Kidney (tissue), 14 donors: ENCODE measurements around the gene USP40. TPM values are rescaled to one million over a fixed set of nuclear protein-coding genes. Genes with fewer than 3 reads are reported as not detected.

Source experiments
- DNase-seq, 5 donors: peaks; one replicate each; pipeline ENCODE4 v3.0.0-alpha.2; 2013 to 2020
- FAIRE-seq: peaks from 2 replicates; lab custom pipeline; 2012; peaks lifted over from hg19 to GRCh38; lab: Jason Lieb, UNC
- H3K27ac ChIP-seq, 2 donors: one replicate each; pipeline ENCODE4 v1.7.0; 2013; ENCODE audit warnings: low read depth in 2 of 2, low read length in 2 of 2, inconsistent platforms in 1 of 2
- H3K27me3 ChIP-seq: one replicate; pipeline ENCODE4 v1.7.1; 2013; ENCODE audit warnings: low read length, inconsistent platforms; ENCODE audit not compliant: control insufficient read depth, insufficient read depth
- H3K36me3 ChIP-seq, 3 donors: one replicate each; pipeline versions ENCODE4 v1.7.0 to v1.7.1; 2013; ENCODE audit warnings: low read length in 3 of 3, control low read depth in 1 of 3, inconsistent platforms in 1 of 3; ENCODE audit not compliant: insufficient read depth in 3 of 3, control insufficient read depth in 2 of 3
- H3K4me1 ChIP-seq, 3 donors: one replicate each; pipeline versions ENCODE4 v1.7.0 to v1.7.1; 2013; ENCODE audit warnings: low read length in 3 of 3, inconsistent platforms in 1 of 3, low read depth in 1 of 3; ENCODE audit not compliant: control insufficient read depth in 2 of 3, insufficient read depth in 2 of 3
- H3K4me3 ChIP-seq, 3 donors: one replicate each; pipeline versions ENCODE4 v1.7.0 to v1.8.1; 2013; ENCODE audit warnings: low read length in 3 of 3, control low read depth in 1 of 3, inconsistent platforms in 1 of 3
- H3K9ac ChIP-seq, 3 donors: one replicate each; pipeline versions ENCODE4 v1.7.0 to v1.7.1; 2013; ENCODE audit warnings: low read length in 3 of 3, control low read depth in 1 of 3, inconsistent platforms in 1 of 3
- H3K9me3 ChIP-seq, 3 donors: one replicate each; pipeline versions ENCODE4 v1.7.0 to v1.7.1; 2013; ENCODE audit warnings: low read length in 3 of 3, control low read depth in 1 of 3, inconsistent platforms in 1 of 3; ENCODE audit not compliant: control insufficient read depth in 2 of 3, insufficient read depth in 1 of 3
- intact Hi-C: fragments of 100-400 bp; cut with DNase I; formaldehyde crosslinking; loops from one replicate; pipeline ENCODE4 v1.11.1; 2022
- polyA plus RNA-seq: library from polyadenylated mRNA; stranded (reverse); fragments of 350-450 nt; fragmentation: Illumina TruSeq; extraction: RNeasy Lipid Tissue Mini Kit (QIAGEN cat#74804); gene quantifications from one replicate; pipeline ENCODE4 v1.2.3, GENCODE V29; 2014; ENCODE audit warnings: low read depth, low replicate concordance; ENCODE audit not compliant: insufficient read depth
- total RNA-seq: library from RNA; stranded (reverse); fragmentation: NEBNext Ultra II Directional; extraction: Animal tissue kit (Norgen Biotek cat#: 25700); gene quantifications from one replicate; pipeline ENCODE4 v1.2.1, GENCODE V29; 2021
- TF ChIP-seq, protein P1 (sequence below): IDR thresholded peaks from 3 replicates; pipeline ENCODE4 v1.5.1; 2012; ENCODE audit warnings: mild to moderate bottlenecking, moderate library complexity, borderline replicate concordance; ENCODE audit not compliant: insufficient read depth; ENCODE audit errors: extremely low read depth
- donor health status: control.
- donor health status: control.
- donor health status: control.
- donor health status: control.
- donor health status: control.
- donor health status: DM: yes; HTN: yes; CAD: no.
- donor health status: Normal renal cell carcinoma (clear cell type).

The USP40 gene
- total and polyA plus RNA-seq, 2 donors from 2014 or later, result 28.5 to 51.6 TPM

- peak in 1 of 5 donors; percentile 19 for DNase-seq
- TF ChIP-seq, protein P1, sequence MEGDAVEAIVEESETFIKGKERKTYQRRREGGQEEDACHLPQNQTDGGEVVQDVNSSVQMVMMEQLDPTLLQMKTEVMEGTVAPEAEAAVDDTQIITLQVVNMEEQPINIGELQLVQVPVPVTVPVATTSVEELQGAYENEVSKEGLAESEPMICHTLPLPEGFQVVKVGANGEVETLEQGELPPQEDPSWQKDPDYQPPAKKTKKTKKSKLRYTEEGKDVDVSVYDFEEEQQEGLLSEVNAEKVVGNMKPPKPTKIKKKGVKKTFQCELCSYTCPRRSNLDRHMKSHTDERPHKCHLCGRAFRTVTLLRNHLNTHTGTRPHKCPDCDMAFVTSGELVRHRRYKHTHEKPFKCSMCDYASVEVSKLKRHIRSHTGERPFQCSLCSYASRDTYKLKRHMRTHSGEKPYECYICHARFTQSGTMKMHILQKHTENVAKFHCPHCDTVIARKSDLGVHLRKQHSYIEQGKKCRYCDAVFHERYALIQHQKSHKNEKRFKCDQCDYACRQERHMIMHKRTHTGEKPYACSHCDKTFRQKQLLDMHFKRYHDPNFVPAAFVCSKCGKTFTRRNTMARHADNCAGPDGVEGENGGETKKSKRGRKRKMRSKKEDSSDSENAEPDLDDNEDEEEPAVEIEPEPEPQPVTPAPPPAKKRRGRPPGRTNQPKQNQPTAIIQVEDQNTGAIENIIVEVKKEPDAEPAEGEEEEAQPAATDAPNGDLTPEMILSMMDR, result no peak
- no peak overlapping the region for H3K9ac ChIP-seq
Observed at GRCh38 chr2:233457356-233457755, 109.2 kb downstream of the USP40 start.

DNA sequence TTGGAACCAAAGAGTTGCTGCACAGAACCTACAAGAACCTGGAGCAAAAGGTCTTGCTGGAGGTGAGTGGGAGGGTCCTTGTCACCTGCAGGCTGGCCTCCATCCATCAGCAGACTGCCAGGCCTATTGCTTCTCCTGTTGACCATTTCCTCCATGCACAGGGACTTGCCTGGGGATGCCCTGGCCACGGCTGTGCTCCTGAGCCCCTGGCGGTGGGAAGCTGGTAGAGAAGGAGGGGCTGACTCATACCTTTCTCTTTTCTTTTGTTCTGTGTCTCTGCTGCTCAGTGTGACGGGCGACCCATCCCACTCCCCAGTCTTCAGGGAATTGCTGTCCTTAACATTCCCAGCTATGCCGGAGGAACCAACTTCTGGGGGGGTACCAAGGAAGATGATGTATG is 109.6 kb downstream of the USP40 start:
- Histone ChIP-seq H3K9me3 (no peaks in the 10 kb centered on the region), H3K36me3 (peaks cover 2 to 19% (median 16%) of the 10 kb centered on the region in 3 donors), H3K4me3 (no peak overlapping the region), H3K4me1 (no peaks in the 10 kb centered on the region), H3K27ac (no peak overlapping the region), H3K27me3 (no peaks in the 10 kb centered on the region), H3K9ac (no peak overlapping the region)
- FAIRE-seq, result no peak
- TF ChIP-seq, protein P1, result no peak
- intact Hi-C loops, result no loop called here
- peak in 1 of 5 donors; percentile 31 for DNase-seq

More at GRCh38 chr2:233457356-233457755, 109.2 kb downstream of the USP40 start:
- H3K4me1 ChIP-seq, result no peaks in the 10 kb centered on the region
- no peak overlapping the region for H3K4me3 ChIP-seq
- no peaks in the 10 kb centered on the region for H3K9me3 ChIP-seq
- peaks cover 0 to 15% (median 14%) of the 10 kb centered on the region in 3 donors for H3K36me3 ChIP-seq
- no peak for FAIRE-seq
- intact Hi-C loops, result no loop called here
- H3K27ac ChIP-seq, result no peak overlapping the region
- no peaks in the 10 kb centered on the region for H3K27me3 ChIP-seq

DNA sequence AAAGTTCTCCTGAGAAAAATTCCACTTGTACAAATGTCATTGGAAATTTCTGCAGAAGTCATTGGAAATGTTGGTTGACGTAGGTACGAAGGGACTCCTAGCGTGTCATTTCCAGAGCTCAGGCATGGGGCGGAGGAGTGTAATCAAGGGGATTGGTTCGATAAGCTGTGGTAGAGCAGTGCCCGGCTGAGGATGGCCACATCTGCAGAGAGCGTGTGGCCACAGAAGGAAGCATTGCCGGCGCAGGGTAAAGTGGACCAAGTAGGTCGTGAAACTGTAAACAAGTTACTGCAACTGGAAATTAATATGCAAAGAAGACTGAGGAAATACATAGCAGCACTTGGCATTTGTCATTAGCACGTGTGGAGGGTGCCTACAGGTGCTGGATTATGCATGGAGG is 110.5 kb downstream of the USP40 start:
- no peaks in the 10 kb centered on the region for H3K27me3 ChIP-seq
- H3K27ac ChIP-seq, result no peak overlapping the region
- DNase-seq (peak in 1 of 5 donors; percentile 24), FAIRE-seq (no peak)
- H3K9me3 ChIP-seq, result no peaks in the 10 kb centered on the region
- peaks cover 2 to 22% (median 16%) of the 10 kb centered on the region in 3 donors for H3K36me3 ChIP-seq
- intact Hi-C loops, result no loop called here
- H3K4me3 ChIP-seq, result no peak overlapping the region
- TF ChIP-seq, protein P1, result no peak
- no peaks in the 10 kb centered on the region for H3K4me1 ChIP-seq
- no peak overlapping the region for H3K9ac ChIP-seq

- DNase-seq (peak in 1 of 5 donors; percentile 34), FAIRE-seq (no peak)
- TF ChIP-seq, protein P1, result no peak
- H3K4me3 ChIP-seq, result no peak overlapping the region
- peaks cover 2 to 22% (median 19%) of the 10 kb centered on the region in 3 donors for H3K36me3 ChIP-seq
- H3K9me3 ChIP-seq, result no peaks in the 10 kb centered on the region
- H3K27me3 ChIP-seq, result no peaks in the 10 kb centered on the region
- H3K4me1 ChIP-seq, result no peaks in the 10 kb centered on the region
- H3K27ac ChIP-seq, result no peak overlapping the region
- H3K9ac ChIP-seq, result no peak overlapping the region
- intact Hi-C loops, result no loop called here
Observed at GRCh38 chr2:233455491-233455890, 111.1 kb downstream of the USP40 start.
